Parathyroid adenoma (tissue), 2 donors: ENCODE data around the gene CDK5R1.

ENCODE experiments used
- H2AFZ ChIP-seq: fragments of 300-600 bp; sonication (generic); one replicate; pipeline ENCODE4 v1.7.0; 2017; ENCODE audit warnings: antibody characterized with exemption, mild to moderate bottlenecking
- H3K27ac ChIP-seq: fragments of 300-600 bp; sonication (generic); one replicate; pipeline ENCODE4 v1.7.0; 2017
- H3K27me3 ChIP-seq: fragments of 300-600 bp; sonication (generic); one replicate; pipeline ENCODE4 v1.7.0; 2017; ENCODE audit warnings: low read length; ENCODE audit not compliant: control insufficient read depth, insufficient read depth
- H3K36me3 ChIP-seq: fragments of 300-600 bp; sonication (generic); one replicate; pipeline ENCODE4 v1.7.0; 2017; ENCODE audit warnings: low read length; ENCODE audit not compliant: control insufficient read depth, insufficient read depth
- H3K4me1 ChIP-seq: fragments of 300-600 bp; sonication (generic); one replicate; pipeline ENCODE4 v1.7.0; 2017; ENCODE audit warnings: control low read depth
- H3K4me2 ChIP-seq: fragments of 300-600 bp; sonication (generic); one replicate; pipeline ENCODE4 v1.7.0; 2017; ENCODE audit warnings: low read length
- H3K4me3 ChIP-seq: fragments of 300-600 bp; sonication (generic); one replicate; pipeline ENCODE4 v1.7.0; 2017; ENCODE audit warnings: low read depth, low read length
- H3K79me2 ChIP-seq: fragments of 300-600 bp; sonication (generic); one replicate; pipeline ENCODE4 v1.7.0; 2017; ENCODE audit warnings: control low read depth
- H3K9ac ChIP-seq: fragments of 300-600 bp; sonication (generic); one replicate; pipeline ENCODE4 v1.7.0; 2017; ENCODE audit warnings: mild to moderate bottlenecking
- H3K9me3 ChIP-seq: fragments of 300-600 bp; sonication (generic); one replicate; pipeline ENCODE4 v1.7.0; 2017; ENCODE audit warnings: low read length; ENCODE audit not compliant: control insufficient read depth
- TF ChIP-seq, protein P1 (sequence below): fragments of 300-600 bp; sonication (generic); IDR thresholded peaks from one replicate; pipeline ENCODE4 v1.7.0; 2017; ENCODE audit warnings: antibody characterized with exemption, mild to moderate bottlenecking
- donor health status: primary hyperparathyroidism.

CDK5R1 gene

GRCh38 chr17:32492648-32493289 lies 6.0 kb downstream of the CDK5R1 start:
- Histone ChIP-seq H3K27me3 (no peaks in the 10 kb centered on the region), H3K9ac (no peak overlapping the region), H3K4me3 (no peak overlapping the region), H2AFZ (no peak overlapping the region), H3K36me3 (no peaks in the 10 kb centered on the region), H3K79me2 (no peaks in the 10 kb centered on the region), H3K4me2 (no peak overlapping the region), H3K27ac (no peak overlapping the region), H3K9me3 (no peaks in the 10 kb centered on the region), H3K4me1 (no peaks in the 10 kb centered on the region)
- TF ChIP-seq, protein P1, sequence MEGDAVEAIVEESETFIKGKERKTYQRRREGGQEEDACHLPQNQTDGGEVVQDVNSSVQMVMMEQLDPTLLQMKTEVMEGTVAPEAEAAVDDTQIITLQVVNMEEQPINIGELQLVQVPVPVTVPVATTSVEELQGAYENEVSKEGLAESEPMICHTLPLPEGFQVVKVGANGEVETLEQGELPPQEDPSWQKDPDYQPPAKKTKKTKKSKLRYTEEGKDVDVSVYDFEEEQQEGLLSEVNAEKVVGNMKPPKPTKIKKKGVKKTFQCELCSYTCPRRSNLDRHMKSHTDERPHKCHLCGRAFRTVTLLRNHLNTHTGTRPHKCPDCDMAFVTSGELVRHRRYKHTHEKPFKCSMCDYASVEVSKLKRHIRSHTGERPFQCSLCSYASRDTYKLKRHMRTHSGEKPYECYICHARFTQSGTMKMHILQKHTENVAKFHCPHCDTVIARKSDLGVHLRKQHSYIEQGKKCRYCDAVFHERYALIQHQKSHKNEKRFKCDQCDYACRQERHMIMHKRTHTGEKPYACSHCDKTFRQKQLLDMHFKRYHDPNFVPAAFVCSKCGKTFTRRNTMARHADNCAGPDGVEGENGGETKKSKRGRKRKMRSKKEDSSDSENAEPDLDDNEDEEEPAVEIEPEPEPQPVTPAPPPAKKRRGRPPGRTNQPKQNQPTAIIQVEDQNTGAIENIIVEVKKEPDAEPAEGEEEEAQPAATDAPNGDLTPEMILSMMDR = no peak

DNA sequence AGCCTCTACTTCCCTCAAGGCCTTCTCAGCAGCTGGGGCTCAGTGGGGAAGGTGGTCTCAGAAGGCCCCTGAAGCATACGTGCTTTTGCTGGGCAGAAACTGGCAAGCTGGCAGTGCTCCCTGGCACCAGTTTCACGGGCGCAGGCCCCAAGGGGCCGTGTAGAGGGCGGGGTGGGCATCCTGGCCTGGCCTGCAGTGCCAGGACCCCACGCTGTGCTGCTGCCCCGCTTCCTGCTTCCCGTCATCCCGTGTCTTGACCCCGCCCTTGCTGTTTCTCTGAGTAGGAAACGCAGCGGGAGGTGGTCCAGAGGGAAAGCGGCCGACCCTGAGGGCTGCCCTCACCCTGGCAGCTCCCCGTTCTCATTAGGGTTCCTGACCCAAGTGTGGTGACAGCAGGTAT lies 6.8 kb downstream of the CDK5R1 start:
- Histone ChIP-seq H3K4me2 (no peak overlapping the region), H3K9ac (no peak overlapping the region), H3K4me1 (no peaks in the 10 kb centered on the region), H3K79me2 (no peaks in the 10 kb centered on the region), H2AFZ (no peak overlapping the region), H3K9me3 (no peaks in the 10 kb centered on the region), H3K4me3 (no peak overlapping the region), H3K36me3 (no peaks in the 10 kb centered on the region), H3K27ac (no peak overlapping the region), H3K27me3 (no peaks in the 10 kb centered on the region)
- TF ChIP-seq, protein P1 = no peak

GRCh38 chr17:32493976-32494513 lies 7.3 kb downstream of the CDK5R1 start:
- Histone ChIP-seq H3K27me3 (no peaks in the 10 kb centered on the region), H3K9ac (no peak overlapping the region), H3K4me2 (no peak overlapping the region), H3K36me3 (no peaks in the 10 kb centered on the region), H3K9me3 (no peaks in the 10 kb centered on the region), H3K4me1 (no peaks in the 10 kb centered on the region), H3K4me3 (no peak overlapping the region), H3K79me2 (no peaks in the 10 kb centered on the region), H2AFZ (no peak overlapping the region), H3K27ac (no peak overlapping the region)
- TF ChIP-seq, protein P1 = no peak

- no peak overlapping the region for H2AFZ ChIP-seq
- H3K4me3 ChIP-seq = no peak overlapping the region
- no peak overlapping the region for H3K4me2 ChIP-seq
- H3K27ac ChIP-seq = no peak overlapping the region
- H3K79me2 ChIP-seq = no peaks in the 10 kb centered on the region
- no peaks in the 10 kb centered on the region for H3K36me3 ChIP-seq
- no peaks in the 10 kb centered on the region for H3K4me1 ChIP-seq
- H3K27me3 ChIP-seq = no peaks in the 10 kb centered on the region
- no peak overlapping the region for H3K9ac ChIP-seq
- TF ChIP-seq, protein P1 = no peak
- H3K9me3 ChIP-seq = no peaks in the 10 kb centered on the region
Observed at GRCh38 chr17:32494621-32495358, 8.0 kb downstream of the CDK5R1 start.
